WTC11 (cell line): ENCODE data around the gene LRP11.

ENCODE experiments used
- CTCF ChIP-seq: fragments of 200-600 bp; IDR thresholded peaks from 2 replicates; pipeline ENCODE4 v1.8.0; 2022; ENCODE audit warnings: antibody characterized with exemption
- ESRRA ChIP-seq: sonication (generic); formaldehyde crosslinking; IDR thresholded peaks from 2 replicates; pipeline ENCODE4 v1.8.1; 2022; ENCODE audit warnings: mild to moderate bottlenecking, missing genetic modification reagents, borderline replicate concordance
- FOXK1 ChIP-seq: sonication (generic); formaldehyde crosslinking; IDR thresholded peaks from 2 replicates; pipeline ENCODE4 v1.8.0; 2022; ENCODE audit warnings: mild to moderate bottlenecking, moderate library complexity, missing genetic modification reagents

GRCh38 chr6:149913540-149914240 lies 49.5 kb upstream of the LRP11 start:
- no peak for TF ChIP-seq ESRRA (CRISPR knock-in tag)
- no peak for TF ChIP-seq FOXK1 (CRISPR knock-in tag)
- no peak for TF ChIP-seq CTCF
